Breast epithelium (tissue), 3 donors: ENCODE results near the gene AKIP1.

Source experiments
- POLR2A ChIP-seq: fragments of 450-650 bp; IDR thresholded peaks from one replicate; pipeline ENCODE4 v1.6.1; 2016; ENCODE audit warnings: antibody characterized with exemption, mild to moderate bottlenecking, moderate library complexity
- POLR2AphosphoS5 ChIP-seq, 3 donors: sonication (generic); formaldehyde crosslinking; IDR thresholded peaks; one replicate each; pipeline ENCODE4 v1.6.1; 2017; ENCODE audit warnings: antibody characterized with exemption in 3 of 3
- TF ChIP-seq, protein P1 (sequence below), 3 donors: fragments of 450-650 bp; IDR thresholded peaks; one replicate each; pipeline ENCODE4 v1.5.1; 2016 to 2017; ENCODE audit warnings: antibody characterized with exemption in 3 of 3, mild to moderate bottlenecking in 3 of 3, moderate library complexity in 3 of 3

DNA sequence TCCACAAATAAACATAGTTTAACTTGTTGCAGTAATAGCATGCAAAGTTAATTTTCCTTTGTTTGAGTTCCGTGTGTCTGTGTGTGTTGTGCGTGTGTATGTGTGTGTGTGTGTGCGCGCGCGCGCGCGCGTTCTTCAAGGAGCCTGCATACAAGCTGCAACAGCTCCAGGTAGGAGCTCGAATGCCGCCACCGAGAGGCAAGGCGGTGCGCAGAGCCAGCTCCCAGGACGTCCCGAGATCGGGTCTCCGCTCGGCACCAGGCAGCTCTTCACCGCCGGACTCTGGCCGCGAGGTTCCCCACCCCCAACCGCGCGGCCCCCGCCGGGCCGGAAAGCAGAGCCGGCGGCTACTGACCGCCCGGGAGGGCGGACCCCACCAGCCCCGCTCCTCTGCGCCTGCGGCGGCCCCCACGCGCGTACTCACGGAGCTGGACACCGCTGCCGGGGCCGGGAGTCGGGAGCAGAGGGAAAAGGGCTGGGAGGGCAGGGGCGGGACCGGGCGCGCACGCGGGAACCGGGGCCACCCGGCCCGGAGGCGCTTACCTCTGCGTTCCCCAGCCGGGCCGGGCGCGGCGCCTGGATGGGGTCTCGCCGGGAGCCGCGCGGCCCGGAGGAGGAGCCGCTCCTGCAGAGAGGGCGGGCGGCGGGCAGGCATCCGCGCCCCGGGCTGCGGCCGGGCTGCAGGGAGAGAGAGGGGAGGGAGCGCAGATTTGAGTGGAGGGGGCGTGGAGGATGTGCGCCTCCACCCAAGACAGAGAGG lies 40.4 kb upstream of the AKIP1 start:
- no peak for TF ChIP-seq POLR2A
- TF ChIP-seq, protein P1, sequence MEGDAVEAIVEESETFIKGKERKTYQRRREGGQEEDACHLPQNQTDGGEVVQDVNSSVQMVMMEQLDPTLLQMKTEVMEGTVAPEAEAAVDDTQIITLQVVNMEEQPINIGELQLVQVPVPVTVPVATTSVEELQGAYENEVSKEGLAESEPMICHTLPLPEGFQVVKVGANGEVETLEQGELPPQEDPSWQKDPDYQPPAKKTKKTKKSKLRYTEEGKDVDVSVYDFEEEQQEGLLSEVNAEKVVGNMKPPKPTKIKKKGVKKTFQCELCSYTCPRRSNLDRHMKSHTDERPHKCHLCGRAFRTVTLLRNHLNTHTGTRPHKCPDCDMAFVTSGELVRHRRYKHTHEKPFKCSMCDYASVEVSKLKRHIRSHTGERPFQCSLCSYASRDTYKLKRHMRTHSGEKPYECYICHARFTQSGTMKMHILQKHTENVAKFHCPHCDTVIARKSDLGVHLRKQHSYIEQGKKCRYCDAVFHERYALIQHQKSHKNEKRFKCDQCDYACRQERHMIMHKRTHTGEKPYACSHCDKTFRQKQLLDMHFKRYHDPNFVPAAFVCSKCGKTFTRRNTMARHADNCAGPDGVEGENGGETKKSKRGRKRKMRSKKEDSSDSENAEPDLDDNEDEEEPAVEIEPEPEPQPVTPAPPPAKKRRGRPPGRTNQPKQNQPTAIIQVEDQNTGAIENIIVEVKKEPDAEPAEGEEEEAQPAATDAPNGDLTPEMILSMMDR (IDR thresholded peaks at IDR 0.05), result no peak
- peak in 1 of 3 donors; percentile 10 for TF ChIP-seq POLR2AphosphoS5 (IDR thresholded peaks at IDR 0.05)
